HFFc6 (cell line): ENCODE data around the gene SUN3. TPM values are rescaled to one million over a fixed set of nuclear protein-coding genes. Genes with fewer than 3 reads are reported as not detected.
"Not testable (repeated sequence)": the region's sequence is repeated elsewhere in the genome, so short reads cannot be mapped to it uniquely, and the experiment has no call there.

ENCODE experiments used
- DNase-seq: peaks from one replicate; pipeline ENCODE4 v3.0.0-alpha.2; 2018
- H3K27ac Mint-ChIP-seq: 2 replicates; pipeline ENCODE4 v1.8.0; 2020; ENCODE audit warnings: mild to moderate bottlenecking, mixed read lengths
- H3K27me3 Mint-ChIP-seq: 2 replicates; pipeline ENCODE4 v1.8.0; 2021; ENCODE audit warnings: mild to moderate bottlenecking, moderate library complexity, mixed read lengths; ENCODE audit not compliant: insufficient read depth
- H3K36me3 Mint-ChIP-seq: 2 replicates; pipeline ENCODE4 v1.8.0; 2021; ENCODE audit warnings: low read depth, mixed read lengths
- H3K4me1 Mint-ChIP-seq: 2 replicates; pipeline ENCODE4 v1.8.0; 2020; ENCODE audit warnings: low read depth, mixed read lengths
- H3K4me3 Mint-ChIP-seq: 2 replicates; pipeline ENCODE4 v1.8.0; 2020; ENCODE audit warnings: mild to moderate bottlenecking, moderate library complexity, mixed read lengths
- H3K9me3 Mint-ChIP-seq: 2 replicates; pipeline ENCODE4 v1.8.0; 2020; ENCODE audit warnings: mild to moderate bottlenecking, mixed read lengths
- CTCF ChIP-seq: fragments of 200-600 bp; sonication (generic); IDR thresholded peaks from 2 replicates; pipeline ENCODE4 v1.5.0; 2021; ENCODE audit warnings: antibody characterized with exemption, mild to moderate bottlenecking
- total RNA-seq, 6 experiments: library from RNA; stranded (reverse); fragmentation: NEBNext Ultra II Directional; extraction: Animal tissue kit (Norgen Biotek cat#: 25700); gene quantifications; 2 replicates in 1 of 6; 3 replicates in 5 of 6; pipeline ENCODE4 v1.2.3, GENCODE V29; 2021

The SUN3 gene
- total RNA-seq, 6 experiments from 2014 or later: 1.1 to 2.1 (median 1.7) TPM; not detected in 2

GRCh38 chr7:47943676-47944474, 85.0 kb downstream of the SUN3 start:
- Mint-ChIP-seq H3K27me3 (peaks cover 3% of the 10 kb centered on the region; the same call in 1 of the 2 replicates), H3K4me3 (no peak overlapping the region), H3K36me3 (no peaks in the 10 kb centered on the region), H3K9me3 (no peaks in the 10 kb centered on the region), H3K27ac (peak overlapping the region; percentile 50), H3K4me1 (peaks cover 56% of the 10 kb centered on the region)
- DNase-seq: no peak
- no peak for TF ChIP-seq CTCF

- H3K36me3 Mint-ChIP-seq, H3K27me3 Mint-ChIP-seq, DNase-seq, H3K4me3 Mint-ChIP-seq, H3K9me3 Mint-ChIP-seq, H3K27ac Mint-ChIP-seq: not testable (repeated sequence)
- peaks cover 45% of the 10 kb centered on the region for H3K4me1 Mint-ChIP-seq
Measured at GRCh38 chr7:47942651-47943050, 86.3 kb downstream of the SUN3 start.

GRCh38 chr7:47942132-47942531, 86.8 kb downstream of the SUN3 start:
- DNase-seq: no peak
- Mint-ChIP-seq H3K27me3 (peaks cover 6% of the 10 kb centered on the region; the same call in 1 of the 2 replicates), H3K4me3 (peak overlapping the region; percentile 45), H3K36me3 (no peaks in the 10 kb centered on the region), H3K4me1 (peaks cover 45% of the 10 kb centered on the region), H3K9me3 (no peaks in the 10 kb centered on the region), H3K27ac (peak overlapping the region; percentile 92)
- no peak for TF ChIP-seq CTCF

GRCh38 chr7:47941136-47941844, 87.6 kb downstream of the SUN3 start:
- H3K36me3 Mint-ChIP-seq: no peaks in the 10 kb centered on the region
- no peak for TF ChIP-seq CTCF
- peaks cover 6% of the 10 kb centered on the region; the same call in 1 of the 2 replicates for H3K27me3 Mint-ChIP-seq
- DNase-seq: peak; percentile 79
- H3K4me1 Mint-ChIP-seq: peaks cover 45% of the 10 kb centered on the region
- peak overlapping the region; percentile 45 for H3K4me3 Mint-ChIP-seq
- no peaks in the 10 kb centered on the region for H3K9me3 Mint-ChIP-seq
- H3K27ac Mint-ChIP-seq: peak overlapping the region; percentile 92

GRCh38 chr7:47940088-47941013, 88.6 kb downstream of the SUN3 start:
- Mint-ChIP-seq H3K4me3 (peak overlapping the region; percentile 7; the same call in 1 of the 2 replicates), H3K36me3 (no peaks in the 10 kb centered on the region), H3K9me3 (no peaks in the 10 kb centered on the region), H3K27me3 (peaks cover 6% of the 10 kb centered on the region; the same call in 1 of the 2 replicates), H3K4me1 (peaks cover 43% of the 10 kb centered on the region), H3K27ac (peak overlapping the region; percentile 92)
- peak; percentile 61 for DNase-seq
- no peak for TF ChIP-seq CTCF
